Heart left ventricle (tissue), 16 donors: ENCODE results near the gene TMEM150B. TPM values are rescaled to one million over a fixed set of nuclear protein-coding genes. Genes with fewer than 3 reads are reported as not detected.
A peak's percentile ranks its signal among the peaks of the same experiment; 100 is the strongest.

ENCODE experiments used
- ATAC-seq, 4 donors: fragments of 200-7000 bp; cut with Tn5 transposase; one replicate each; pipeline ENCODE4 v1.9.1; 2020 to 2022; ENCODE audit warnings: moderate library complexity in 4 of 4, mild to moderate bottlenecking in 3 of 4, moderate number of reproducible peaks in 1 of 4
- DNase-seq, 5 donors: peaks; one replicate each; pipeline ENCODE4 v3.0.0-alpha.2; 2020
- H3K27ac ChIP-seq, 12 donors: fragments of 200-600 bp; sonication (generic) in 4 of 12; one replicate each; pipeline versions ENCODE4 v1.5.0 to v1.8.0; 2016 to 2022; ENCODE audit warnings: mild to moderate bottlenecking in 2 of 12
- H3K27me3 ChIP-seq, 9 donors: fragments of 200-600 bp; sonication (generic) in 2 of 9; one replicate each; pipeline versions ENCODE4 v1.5.1 to v1.8.0; 2016 to 2022; ENCODE audit warnings: mild to moderate bottlenecking in 3 of 9
- H3K36me3 ChIP-seq, 9 donors: fragments of 200-600 bp; sonication (generic) in 2 of 9; one replicate each; pipeline versions ENCODE4 v1.5.0 to v1.8.0; 2018 to 2022; ENCODE audit warnings: mild to moderate bottlenecking in 2 of 9
- H3K4me1 ChIP-seq, 12 donors: fragments of 200-600 bp; sonication (generic) in 4 of 12; one replicate each; pipeline versions ENCODE4 v1.5.0 to v1.8.0; 2016 to 2022; ENCODE audit warnings: mild to moderate bottlenecking in 3 of 12
- H3K4me3 ChIP-seq, 12 donors: fragments of 200-600 bp; sonication (generic) in 4 of 12; one replicate each; pipeline versions ENCODE4 v1.5.0 to v1.8.0; 2017 to 2022; ENCODE audit warnings: mild to moderate bottlenecking in 9 of 12, moderate library complexity in 4 of 12
- H3K9me3 ChIP-seq, 12 donors: fragments of 200-600 bp; sonication (generic) in 4 of 12; one replicate each; pipeline versions ENCODE4 v1.5.0 to v1.8.0; 2016 to 2022; ENCODE audit warnings: mild to moderate bottlenecking in 1 of 12
- CTCF ChIP-seq, 12 donors: fragments of 200-600 bp; sonication (generic) in 4 of 12; IDR thresholded peaks; one replicate each; pipeline versions ENCODE4 v1.5.0 to v1.8.0; 2018 to 2022; ENCODE audit warnings: antibody characterized with exemption in 12 of 12, mild to moderate bottlenecking in 5 of 12
- POLR2A ChIP-seq, 2 donors: fragments of 450-650 bp; IDR thresholded peaks; one replicate each; pipeline ENCODE4 v1.6.1; 2017; ENCODE audit warnings: antibody characterized with exemption in 2 of 2, mild to moderate bottlenecking in 2 of 2, moderate library complexity in 2 of 2
- WGBS, 4 donors: extraction: QIAGEN DNeasy Blood & Tissue Kit in 2 of 4; methylation state at CpG; one replicate each; pipeline versions ENCODE4 v1.1.5 to v1.1.7; 2013 to 2018; 5-methylcytosine and 5-hydroxymethylcytosine counted together
- intact Hi-C, 10 donors: fragments of 100-400 bp; cut with DNase I; formaldehyde crosslinking; loops; one replicate each; pipeline versions ENCODE4 v1.11.1 to v1.14.2; 2022
- polyA plus RNA-seq, 2 donors: library from polyadenylated mRNA; stranded (reverse); fragments of 200-250 nt; gene quantifications; one replicate each; pipeline ENCODE4 v1.2.3, GENCODE V29; 2013
- total RNA-seq, 9 donors: library from RNA; depleted of rRNA in 2 of 9; stranded (reverse); fragments of >200 nt in 2 of 9; fragmentation: NEBNext Ultra II Directional in 3 of 9; extraction: Animal tissue kit (Norgen Biotek cat#: 25700) in 3 of 9; gene quantifications; one replicate each; pipeline versions ENCODE4 v1.1.0 to v1.2.4, GENCODE V29; 2016 to 2023
- donor health status: ischemic (EF 13 %, LVEDD 7.1; RV severe dilation, severe dysfunction).
- donor health status: healthy with polysubstance abuse.
- donor health status: DM: no; HTN: yes; CAD: no.
- donor health status: DM: no; HTN: no; CAD: no.
- donor health status: ischemic (EF 25% LVEDD 6.9; RV normal size, moderate dysfunction).
- donor health status: ischemic (EF 25% LVEDD 5.7; RV mildly dilated, moderate dysfunction).
- donor health status: healthy.
- donor health status: DM: yes; HTN: yes; CAD: no.
- donor health status: ischemic (EF 35%, LVEDD 5.7; RV mildly dilated, moderate dysfunction).
- donor health status: nonischemic (EF 11% LVEDD 7.7; RV severe dilation, severe dysfunction).
- donor health status: DM: yes; HTN: yes; CAD: no.
- donor health status: PGD.
- donor health status: ischemic (EF 29% LVEDD 5.4; RV normal size, mild dysfunction).
- donor health status: nonischemic (EF 23%, LVEDD 6.1; RV moderate dilation, normal function).

TMEM150B gene
- total and polyA plus RNA-seq, 11 donors = 0.43 to 14.1 (median 0.99) TPM; not detected in 1

DNA sequence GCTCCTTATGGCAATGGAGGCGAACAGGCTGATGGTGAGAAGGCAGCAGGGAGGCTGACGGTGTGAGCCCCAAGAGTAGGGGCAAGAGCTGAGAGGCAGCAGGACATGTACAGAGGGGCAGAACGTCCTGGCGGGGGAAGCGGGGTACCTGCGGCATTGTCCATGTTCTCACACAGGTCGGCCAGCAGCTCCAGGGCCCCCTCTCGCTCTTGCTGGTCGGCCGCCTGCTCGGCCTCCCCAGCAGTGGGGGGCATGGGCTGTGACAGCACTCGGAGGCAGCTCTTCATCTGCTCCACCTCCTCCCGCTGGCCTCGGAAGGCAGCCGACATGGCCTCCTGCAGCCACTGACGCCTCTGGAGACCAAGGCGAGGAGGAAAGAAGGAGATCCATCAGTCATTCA, 47.6 kb downstream of the TMEM150B start:
- Histone ChIP-seq H3K27ac (peak overlapping the region in 1 of 12 donors; percentile 42), H3K9me3 (no peaks in the 10 kb centered on the region), H3K4me1 (peaks cover 0 to 25% (median 10%) of the 10 kb centered on the region in 12 donors), H3K36me3 (peaks cover 0 to 48% (median 36%) of the 10 kb centered on the region in 9 donors), H3K4me3 (no peak overlapping the region), H3K27me3 (no peaks in the 10 kb centered on the region)
- WGBS, 4 donors = 86 to 89% (median 89%) methylated on average over 16 to 17 of the region's 17 CpGs
- ATAC-seq (no peak), DNase-seq (no peak)
- intact Hi-C loops = no loop called here
- TF ChIP-seq CTCF (IDR thresholded peaks at IDR 0.05) (no peak), POLR2A (IDR thresholded peaks at IDR 0.05) (no peak)

DNA sequence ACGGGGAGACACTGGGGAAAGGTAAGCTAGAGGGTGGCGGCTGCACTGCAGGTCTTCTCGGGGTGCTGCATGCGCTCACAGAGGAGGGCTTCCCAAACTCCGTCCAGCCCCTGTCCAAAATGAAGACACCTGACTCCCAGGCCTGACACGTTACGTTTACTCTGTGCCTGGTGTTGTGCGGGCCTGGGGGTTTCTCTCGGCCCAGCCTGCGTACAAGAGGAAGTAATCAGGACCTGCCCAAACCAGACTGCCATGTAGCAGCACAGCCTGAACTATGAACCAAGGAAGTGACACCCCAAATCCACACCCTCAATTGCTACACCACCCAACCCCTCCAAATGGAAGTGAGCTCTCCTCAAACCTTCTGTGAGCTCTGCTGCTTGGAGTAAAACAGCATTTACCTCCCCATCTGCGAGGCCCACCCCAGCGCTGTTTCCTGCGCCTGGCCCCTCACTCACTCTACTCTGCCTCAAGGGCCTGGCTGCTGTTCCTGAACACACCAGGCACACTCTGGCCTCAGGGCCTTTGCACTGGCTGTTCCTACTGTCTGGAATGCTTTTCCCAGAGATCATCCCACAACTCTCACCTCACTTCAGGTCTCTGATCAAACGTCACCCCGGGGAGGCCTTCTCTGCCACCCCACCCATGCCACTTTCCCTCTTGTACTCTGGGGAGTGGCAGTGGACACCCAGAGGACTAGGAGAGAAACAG, 48.3 kb downstream of the TMEM150B start:
- Histone ChIP-seq H3K27me3 (no peaks in the 10 kb centered on the region), H3K4me3 (no peak overlapping the region), H3K36me3 (peaks cover 0 to 54% (median 42%) of the 10 kb centered on the region in 9 donors), H3K4me1 (peaks cover 0 to 25% (median 10%) of the 10 kb centered on the region in 12 donors), H3K27ac (peak overlapping the region in 1 of 12 donors; percentile 42), H3K9me3 (no peaks in the 10 kb centered on the region)
- intact Hi-C loops = no loop called here
- WGBS, 4 donors = 81 to 92% (median 86%) methylated on average over 15 of the region's 15 CpGs
- DNase-seq (no peak), ATAC-seq (no peak)
- TF ChIP-seq POLR2A (IDR thresholded peaks at IDR 0.05) = no peak
- TF ChIP-seq CTCF (IDR thresholded peaks at IDR 0.05) = no peak

- Histone ChIP-seq H3K27me3 (no peaks in the 10 kb centered on the region), H3K9me3 (no peaks in the 10 kb centered on the region), H3K36me3 (peaks cover 0 to 56% (median 47%) of the 10 kb centered on the region in 9 donors), H3K27ac (peak overlapping the region in 1 of 12 donors; percentile 42), H3K4me1 (peaks cover 0 to 25% (median 10%) of the 10 kb centered on the region in 12 donors), H3K4me3 (no peak overlapping the region)
- WGBS, 4 donors = 81 to 85% (median 83%) methylated on average over 17 of the region's 17 CpGs
- intact Hi-C loops = no loop called here
- TF ChIP-seq CTCF (IDR thresholded peaks at IDR 0.05) (no peak), POLR2A (IDR thresholded peaks at IDR 0.05) (no peak)
- ATAC-seq (no peak), DNase-seq (no peak)
Measured at GRCh38 chr19:55275851-55276719, 49.1 kb downstream of the TMEM150B start.
